Panc1 (cell line): ENCODE data around the gene GLIS1. TPM values are rescaled to one million over a fixed set of nuclear protein-coding genes. Genes with fewer than 3 reads are reported as not detected.

Source experiments
- ATAC-seq: fragments of 200-7000 bp; cut with Tn5 transposase; 2 replicates; pipeline ENCODE4 v1.9.1; 2020; ENCODE audit warnings: mild to moderate bottlenecking, moderate library complexity
- BruUV-seq: library from RNA; stranded (reverse); fragments of 400-500 nt; replicated peaks from 2 replicates; lab custom pipeline; 2021; lab: Mats Ljungman, UMichigan
- CTCF ChIA-PET: fragments of 300-600 bp; sonication (Branson Sonifier 250); formaldehyde crosslinking; loops from one replicate; lab custom pipeline; 2022; ENCODE audit warnings: antibody characterized with exemption; lab: Charles Lee
- POLR2A ChIA-PET: fragments of 300-600 bp; sonication (Branson Sonifier 250); formaldehyde crosslinking; loops from one replicate; lab custom pipeline; 2022; ENCODE audit warnings: antibody characterized with exemption; lab: Charles Lee
- DNase-seq: peaks from one replicate; pipeline ENCODE4 v3.0.0-alpha.2; 2010; ENCODE audit warnings: low read depth, low spot score
- H3K27ac ChIP-seq: 2 replicates; pipeline ENCODE4 v1.5.1; 2011; ENCODE audit warnings: mild to moderate bottlenecking, low read length, inconsistent platforms
- H3K27me3 ChIP-seq: fragments of 200-500 bp; sonication (Bioruptor generic); 2 replicates; pipeline ENCODE4 v1.6.0; 2014; ENCODE audit warnings: low read length, inconsistent platforms; ENCODE audit not compliant: control insufficient read depth, insufficient read depth
- H3K36me3 ChIP-seq: fragments of 200-500 bp; sonication (Bioruptor generic); 2 replicates; pipeline ENCODE4 v1.5.1; 2014; ENCODE audit warnings: inconsistent platforms, mild to moderate bottlenecking, low read length, moderate library complexity; ENCODE audit not compliant: control insufficient read depth, insufficient read depth
- H3K4me1 ChIP-seq: 2 replicates; pipeline ENCODE4 v1.5.1; 2011; ENCODE audit warnings: inconsistent platforms, mild to moderate bottlenecking, low read length, moderate library complexity; ENCODE audit not compliant: control insufficient read depth, insufficient read depth
- H3K4me3 ChIP-seq, 2 experiments: 2 replicates each; pipeline ENCODE4 v1.5.1; 2011 to 2012; ENCODE audit warnings: low read depth in 2 of 2, low read length in 2 of 2, mild to moderate bottlenecking in 2 of 2, inconsistent platforms in 1 of 2, moderate library complexity in 1 of 2
- H3K9me3 ChIP-seq: fragments of 200-500 bp; sonication (Bioruptor generic); 2 replicates; pipeline ENCODE4 v1.5.1; 2014; ENCODE audit warnings: low read depth, mild to moderate bottlenecking, inconsistent platforms, low read length, moderate library complexity; ENCODE audit not compliant: control insufficient read depth, insufficient read depth
- CTCF ChIP-seq: fragments of 450-650 bp; IDR thresholded peaks from 2 replicates; pipeline ENCODE4 v1.5.1; 2017; ENCODE audit warnings: mild to moderate bottlenecking
- POLR2AphosphoS5 ChIP-seq: IDR thresholded peaks from 2 replicates; pipeline ENCODE4 v1.6.1; 2012; ENCODE audit warnings: mild to moderate bottlenecking, low read depth, low read length, moderate library complexity
- REST ChIP-seq, 2 experiments: IDR thresholded peaks; 2 replicates each; pipeline ENCODE4 v1.6.1; 2011 to 2012; ENCODE audit warnings: low read depth in 2 of 2, control low read depth in 1 of 2, low read length in 1 of 2, mild to moderate bottlenecking in 1 of 2, moderate library complexity in 1 of 2; ENCODE audit not compliant: insufficient read depth in 1 of 2
- SIN3A ChIP-seq: IDR thresholded peaks from 2 replicates; pipeline ENCODE4 v1.6.1; 2012; ENCODE audit warnings: low read depth, mild to moderate bottlenecking, low read length, moderate library complexity, borderline replicate concordance; ENCODE audit not compliant: insufficient read depth
- TCF7L2 ChIP-seq: IDR thresholded peaks from 2 replicates; pipeline ENCODE4 v1.6.1; 2011; ENCODE audit warnings: mild to moderate bottlenecking, low read depth, low read length, inconsistent platforms
- in situ Hi-C: cut with HindIII; loops from 2 replicates; pipeline ENCODE4 v1.10.0; 2016; ENCODE audit warnings: low sequenced_read_pairs, low pct_unique_long_range_greater_than_20kb
- intact Hi-C: fragments of 100-400 bp; cut with micrococcal nuclease; formaldehyde crosslinking; loops from one replicate; pipeline ENCODE4 v1.10.0; 2022; ENCODE audit not compliant: unreplicated experiment
- total RNA-seq: library from RNA; stranded (reverse); gene quantifications from one replicate; pipeline ENCODE4 v1.2.1, GENCODE V29; 2021; ENCODE audit not compliant: unreplicated experiment

The GLIS1 gene
- total RNA-seq, 1 experiment from 2014 or later = 0.28 TPM

- POLR2A ChIA-PET = no interaction called here
- DNase-seq = no peak
- intact Hi-C loops (no loop called here), in situ Hi-C loops (no loop called here)
- no peak for ATAC-seq
- no peaks in the 10 kb centered on the region for H3K36me3 ChIP-seq
- H3K27me3 ChIP-seq = no peaks in the 10 kb centered on the region; the same call in none of the 2 replicates
- H3K4me3 ChIP-seq = no peak overlapping the region
- no peak for TF ChIP-seq TCF7L2
- H3K9me3 ChIP-seq = no peaks in the 10 kb centered on the region
- CTCF ChIA-PET = no interaction called here
- no peak overlapping the region for H3K27ac ChIP-seq
- no peaks in the 10 kb centered on the region for H3K4me1 ChIP-seq
- BruUV-seq = no TSS peak
Observed at GRCh38 chr1:53587252-53587988, 151.5 kb downstream of the GLIS1 start.

GRCh38 chr1:53586765-53587164 is 152.2 kb downstream of the GLIS1 start:
- H3K4me3 ChIP-seq = no peak overlapping the region
- H3K27me3 ChIP-seq = no peaks in the 10 kb centered on the region; the same call in none of the 2 replicates
- ChIA-PET POLR2A (no interaction called here), CTCF (no interaction called here)
- DNase-seq (no peak), ATAC-seq (no peak)
- no peaks in the 10 kb centered on the region for H3K36me3 ChIP-seq
- no peaks in the 10 kb centered on the region for H3K9me3 ChIP-seq
- H3K27ac ChIP-seq = no peak overlapping the region
- BruUV-seq = no TSS peak
- intact Hi-C loops = no loop called here
- no peak for TF ChIP-seq CTCF
- no peak for TF ChIP-seq SIN3A
- no peak for TF ChIP-seq POLR2AphosphoS5
- no peak for TF ChIP-seq TCF7L2
- TF ChIP-seq REST (IDR thresholded peaks at IDR 0.05; ENCODE audit: insufficient read depth in 1 of 2, low read depth in 2 of 2, low read length in 1 of 2) = no peak
- in situ Hi-C loops = no loop called here
- no peaks in the 10 kb centered on the region for H3K4me1 ChIP-seq

GRCh38 chr1:53585565-53585964 is 153.4 kb downstream of the GLIS1 start:
- Histone ChIP-seq H3K4me3 (no peak overlapping the region), H3K36me3 (no peaks in the 10 kb centered on the region), H3K27ac (no peak overlapping the region), H3K4me1 (no peaks in the 10 kb centered on the region), H3K9me3 (no peaks in the 10 kb centered on the region), H3K27me3 (no peaks in the 10 kb centered on the region; the same call in none of the 2 replicates)
- no peak for TF ChIP-seq REST (IDR thresholded peaks at IDR 0.05; ENCODE audit: insufficient read depth in 1 of 2, low read depth in 2 of 2, low read length in 1 of 2)
- TF ChIP-seq POLR2AphosphoS5 = no peak
- no peak for TF ChIP-seq SIN3A
- TF ChIP-seq TCF7L2 = no peak
- no peak for TF ChIP-seq CTCF
- intact Hi-C loops = no loop called here
- DNase-seq (no peak), ATAC-seq (no peak)
- ChIA-PET POLR2A (no interaction called here), CTCF (no interaction called here)
- in situ Hi-C loops = no loop called here
- no TSS peak for BruUV-seq
